HG03108 (cell line): ENCODE results near the gene ZNG1F.
"Not testable (repeated sequence)": the region's sequence is repeated elsewhere in the genome, so short reads cannot be mapped to it uniquely, and the experiment has no call there.

ENCODE experiments used
- ATAC-seq: cut with Tn5 transposase; IDR thresholded peaks from one replicate; pipeline ENCODE4 v1.9.1; 2021; ENCODE audit warnings: moderate library complexity; ENCODE audit not compliant: unreplicated experiment

Gene ZNG1F

DNA sequence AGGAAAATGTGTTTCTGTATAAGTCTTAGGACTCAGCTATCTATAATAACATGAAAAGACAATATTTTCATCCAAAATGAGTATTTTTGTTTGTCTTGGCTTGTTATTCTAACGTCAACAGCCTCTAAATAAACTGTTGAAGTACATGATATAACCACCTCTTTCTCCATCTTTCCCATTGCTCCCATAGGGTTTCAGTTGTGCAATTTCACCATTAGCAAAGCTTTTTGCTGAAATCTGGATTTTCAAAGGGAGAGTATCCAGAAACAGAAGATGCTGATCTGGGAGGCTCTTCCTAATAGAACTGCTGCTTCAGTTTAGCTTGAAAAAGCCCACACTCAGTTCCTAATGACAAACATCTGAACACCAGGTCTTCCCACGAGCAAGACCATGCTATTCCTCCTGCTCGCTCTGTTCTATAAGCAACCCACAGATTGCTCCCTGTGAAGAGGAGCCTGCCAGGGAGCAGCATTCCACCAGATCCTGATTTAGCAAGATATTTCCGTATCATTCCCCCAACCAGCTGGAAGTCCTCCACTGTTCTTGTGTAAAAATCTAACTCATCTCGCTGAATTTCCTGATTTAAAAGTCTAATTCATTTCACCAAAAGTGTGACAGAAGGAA is 101.8 kb downstream of the ZNG1F start:
- not testable (repeated sequence) for ATAC-seq

DNA sequence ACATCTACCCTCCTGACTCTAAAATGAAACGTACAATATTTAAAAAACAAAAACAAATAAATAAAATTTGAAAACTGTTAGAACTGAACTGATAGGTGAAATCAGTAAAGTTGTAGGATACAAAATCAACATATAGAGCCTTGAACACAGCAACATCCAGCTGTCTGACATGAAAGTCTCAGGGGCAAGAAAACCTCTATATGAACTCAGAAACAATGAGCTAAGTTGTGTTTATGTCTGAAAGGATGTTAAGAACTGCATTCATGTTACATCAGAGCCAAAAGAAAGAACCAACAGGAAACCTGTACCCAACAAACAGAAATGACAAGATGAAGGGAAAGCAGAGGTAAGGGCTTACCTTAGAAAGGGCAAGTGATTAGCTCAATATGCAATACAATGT is 102.4 kb downstream of the ZNG1F start:
- not testable (repeated sequence) for ATAC-seq

DNA sequence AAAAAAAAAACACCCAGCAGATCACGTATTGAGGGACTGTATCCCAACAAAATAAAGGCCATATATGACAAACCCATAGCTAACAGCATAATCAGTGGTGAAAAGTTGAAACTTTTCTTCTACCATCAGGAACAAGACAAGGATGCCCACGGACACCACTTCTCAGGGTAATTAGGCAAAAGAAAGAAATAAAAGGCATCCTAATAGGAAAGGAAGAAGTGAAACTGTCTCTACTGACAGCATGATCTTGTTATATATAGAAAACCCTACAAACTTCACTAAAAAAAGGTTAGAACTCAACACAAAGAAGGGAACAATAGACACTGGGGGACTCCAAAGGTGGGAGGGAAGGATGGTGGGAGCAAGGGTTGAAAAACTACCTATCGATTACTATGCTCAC is 102.9 kb downstream of the ZNG1F start:
- ATAC-seq: not testable (repeated sequence)

DNA sequence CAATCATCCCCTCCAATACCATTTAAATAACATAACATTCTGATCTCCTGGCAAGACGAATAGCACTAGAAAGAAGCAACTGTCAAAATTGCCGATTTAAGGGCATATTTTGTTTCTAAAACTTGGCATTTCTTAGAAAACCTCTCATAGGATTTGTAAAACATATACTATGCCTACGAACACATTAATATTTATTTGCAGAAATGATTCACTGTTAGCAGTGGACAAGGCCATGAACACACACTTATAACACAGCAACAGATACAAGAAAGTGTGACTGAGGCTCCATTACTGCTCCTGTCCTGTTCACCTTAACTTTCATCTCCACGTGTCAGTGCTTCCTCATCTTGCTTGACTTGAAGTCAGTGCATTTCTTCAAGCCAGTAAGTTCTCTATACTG is 106.8 kb downstream of the ZNG1F start:
- not testable (repeated sequence) for ATAC-seq
